HL-60 (cell line): ENCODE results near the gene GGPS1.

ENCODE experiments used
- CTCF ChIP-seq: IDR thresholded peaks from one replicate; pipeline ENCODE4 v1.5.1; 2011; ENCODE audit warnings: low read length, control low read depth, inconsistent platforms; ENCODE audit not compliant: insufficient read depth
- GABPA ChIP-seq: IDR thresholded peaks from 2 replicates; pipeline ENCODE4 v1.6.1; 2012; ENCODE audit warnings: low read depth
- POLR2AphosphoS5 ChIP-seq: IDR thresholded peaks from 2 replicates; pipeline ENCODE4 v1.6.1; 2012; ENCODE audit warnings: low read depth
- REST ChIP-seq: IDR thresholded peaks from 2 replicates; pipeline ENCODE4 v1.6.1; 2012; ENCODE audit warnings: low read depth; ENCODE audit not compliant: insufficient replicate concordance
- SPI1 ChIP-seq: IDR thresholded peaks from 2 replicates; pipeline ENCODE4 v1.6.1; 2012; ENCODE audit warnings: low read depth, mild to moderate bottlenecking, borderline replicate concordance

- TF ChIP-seq REST: no peak
- TF ChIP-seq CTCF: no peak
- TF ChIP-seq POLR2AphosphoS5: no peak
- TF ChIP-seq GABPA: no peak
- no peak for TF ChIP-seq SPI1
Measured at GRCh38 chr1:235330918-235331285, 2.5 kb downstream of the GGPS1 start.
